Aorta (tissue), 5 donors: ENCODE measurements around the gene THSD4. TPM values are rescaled to one million over a fixed set of nuclear protein-coding genes. Genes with fewer than 3 reads are reported as not detected.
A peak's percentile ranks its signal among the peaks of the same experiment; 100 is the strongest.

ENCODE experiments used
- ATAC-seq: fragments of 200-7000 bp; cut with Tn5 transposase; one replicate; pipeline ENCODE4 v1.9.1; 2022; ENCODE audit warnings: moderate library complexity; ENCODE audit not compliant: low FRiP score
- DNase-seq, 2 donors: peaks; one replicate each; pipeline ENCODE4 v3.0.0-alpha.2; 2020
- H3K27ac ChIP-seq, 2 donors: one replicate each; pipeline ENCODE4 v1.5.1; 2013; ENCODE audit warnings: low read length in 2 of 2, mild to moderate bottlenecking in 2 of 2, moderate library complexity in 2 of 2, control low read depth in 1 of 2, inconsistent platforms in 1 of 2, low read depth in 1 of 2
- H3K27me3 ChIP-seq, 2 donors: one replicate each; pipeline ENCODE4 v1.6.1; 2013; ENCODE audit warnings: control low read depth in 1 of 2, low read length in 1 of 2, mild to moderate bottlenecking in 1 of 2, moderate library complexity in 1 of 2; ENCODE audit not compliant: insufficient read depth in 2 of 2, control insufficient read depth in 1 of 2
- H3K36me3 ChIP-seq, 2 donors: one replicate each; pipeline ENCODE4 v1.6.1; 2013; ENCODE audit warnings: control low read depth in 1 of 2, low read length in 1 of 2, mild to moderate bottlenecking in 1 of 2; ENCODE audit not compliant: insufficient read depth in 2 of 2, control insufficient read depth in 1 of 2
- H3K4me1 ChIP-seq, 2 donors: one replicate each; pipeline ENCODE4 v1.6.1; 2013; ENCODE audit warnings: low read length in 2 of 2, control low read depth in 1 of 2, mild to moderate bottlenecking in 1 of 2, moderate library complexity in 1 of 2; ENCODE audit not compliant: insufficient read depth in 2 of 2, control insufficient read depth in 1 of 2
- H3K4me3 ChIP-seq, 2 donors: one replicate each; pipeline ENCODE4 v1.5.1; 2013; ENCODE audit warnings: low read length in 2 of 2, control low read depth in 1 of 2, mild to moderate bottlenecking in 1 of 2
- H3K9me3 ChIP-seq: one replicate; pipeline ENCODE4 v1.6.1; 2013; ENCODE audit warnings: mild to moderate bottlenecking, low read length; ENCODE audit not compliant: control insufficient read depth
- WGBS, 2 donors: extraction: QIAGEN DNeasy Blood & Tissue Kit; methylation state at CpG; one replicate each; pipeline ENCODE4 v1.1.7; 2013; 5-methylcytosine and 5-hydroxymethylcytosine counted together
- intact Hi-C, 2 donors: fragments of 100-400 bp; cut with DNase I; formaldehyde crosslinking; loops; one replicate each; pipeline versions ENCODE4 v1.14.2 to v1.15.0; 2022
- polyA plus RNA-seq, 2 donors: library from polyadenylated mRNA; stranded (reverse); fragments of 200-250 nt; gene quantifications; one replicate each; pipeline ENCODE4 v1.2.3, GENCODE V29; 2013
- total RNA-seq, 2 donors: library from RNA; stranded (reverse); fragmentation: NEBNext Ultra II Directional; extraction: Animal tissue kit (Norgen Biotek cat#: 25700); gene quantifications; one replicate each; pipeline ENCODE4 v1.2.1, GENCODE V29; 2021
- donor health status: healthy with polysubstance abuse.
- donor health status: Bipolar disorder and iron deficiency.
- donor health status: DM: no; HTN: no; CAD: no.
- donor health status: DM: no; HTN: no; CAD: no.
- donor health status: DM: yes; HTN: yes; CAD: no.

The THSD4 gene
- total and polyA plus RNA-seq, 4 donors = 6.3 to 143 (median 30.3) TPM

DNA sequence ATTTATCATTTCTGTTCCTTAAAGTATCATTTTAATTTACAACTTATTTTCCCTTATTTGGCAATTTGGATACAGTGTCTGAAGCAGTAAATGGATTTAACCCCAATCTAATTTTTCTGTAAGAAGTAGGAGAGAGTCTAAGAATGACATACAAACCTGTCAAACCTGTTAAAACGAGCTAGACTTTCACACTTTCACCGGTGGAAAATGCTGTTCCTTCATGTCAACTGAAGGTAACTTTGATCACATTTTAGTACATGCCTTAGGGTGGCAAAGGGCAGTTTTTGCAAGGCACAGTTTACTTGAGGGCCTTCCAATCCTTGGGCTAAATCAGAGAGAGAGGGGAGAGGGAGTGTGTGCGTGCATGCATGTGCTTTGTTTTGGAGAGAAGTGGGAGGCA, 221.4 kb downstream of the THSD4 start:
- intact Hi-C loops = loop anchor here in 1 of 2 donors (5.0 to 10.0 kb wide), 2 partner anchors 41 to 222 kb away; partner anchors contain the start of gene THSD4
- Histone ChIP-seq H3K36me3 (no peaks in the 10 kb centered on the region), H3K9me3 (no peaks in the 10 kb centered on the region), H3K27ac (peak overlapping the region in 1 of 2 donors; percentile 69), H3K4me3 (no peak overlapping the region), H3K27me3 (no peaks in the 10 kb centered on the region), H3K4me1 (peaks cover 0 to 11% of the 10 kb centered on the region in 2 donors)
- 72 to 77% methylated on average over 3 of the region's 3 CpGs for WGBS, 2 donors
- ATAC-seq (no peak), DNase-seq (no peak)

DNA sequence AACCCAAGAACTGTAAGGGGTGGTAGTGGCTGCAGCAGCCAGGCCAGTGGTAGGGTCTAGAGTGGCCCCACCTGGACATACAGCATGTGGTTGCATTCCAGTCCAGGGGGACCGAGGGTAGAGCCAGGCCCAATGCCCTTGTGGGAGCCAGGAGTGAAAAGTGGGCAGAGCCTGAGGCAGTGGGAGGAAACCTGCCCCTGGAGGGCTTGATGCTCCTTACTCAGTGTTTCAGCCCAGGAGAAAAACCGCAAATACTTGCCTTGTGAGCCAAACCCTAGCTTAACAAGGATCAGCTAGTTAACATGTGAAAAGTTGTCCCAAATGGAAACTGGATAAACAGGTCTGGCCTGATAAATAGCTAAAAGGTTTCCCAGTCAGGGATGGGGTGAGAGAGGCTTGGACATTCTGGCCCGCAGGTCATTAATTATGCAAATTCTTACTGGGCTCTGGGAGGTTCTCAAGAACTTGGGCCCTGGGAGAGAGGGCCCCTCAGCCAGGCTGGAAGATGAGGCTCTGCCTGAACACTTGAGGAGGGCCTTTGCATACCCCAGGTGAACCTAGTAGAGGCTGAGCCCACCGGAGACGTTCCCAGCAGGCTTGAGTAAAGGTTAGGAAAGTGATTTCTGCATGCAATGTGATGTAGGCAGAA, 222.1 kb downstream of the THSD4 start:
- Histone ChIP-seq H3K27ac (peak overlapping the region; percentile 28 to 69), H3K9me3 (no peaks in the 10 kb centered on the region), H3K36me3 (no peaks in the 10 kb centered on the region), H3K4me3 (no peak overlapping the region), H3K4me1 (peaks cover 0 to 9% of the 10 kb centered on the region in 2 donors), H3K27me3 (no peaks in the 10 kb centered on the region)
- WGBS, 2 donors = 69 to 76% methylated on average over 5 of the region's 5 CpGs
- intact Hi-C loops = loop anchor here in 1 of 2 donors (5.0 to 10.0 kb wide), 2 partner anchors 40 to 223 kb away; partner anchors contain the start of gene THSD4
- ATAC-seq = no peak
- DNase-seq = no peak

DNA sequence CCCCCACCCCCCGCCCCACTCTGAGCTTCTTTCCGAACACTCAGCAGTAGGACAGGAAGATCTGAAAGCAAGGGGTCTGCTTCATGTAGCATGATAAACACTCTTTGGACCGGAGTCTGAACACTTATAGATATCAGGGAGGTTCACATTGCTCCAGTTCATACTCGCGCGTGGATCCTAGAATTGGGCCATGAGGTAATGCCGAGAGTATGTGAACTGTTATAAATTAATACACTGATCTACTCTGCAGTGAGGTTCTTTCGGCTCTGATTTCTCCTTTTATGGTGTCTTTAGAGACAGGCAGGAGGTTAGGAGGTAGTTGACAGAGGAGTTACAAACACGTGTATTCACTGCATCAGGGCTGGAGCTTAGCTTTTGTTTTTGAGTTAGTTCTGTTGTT, 223.0 kb downstream of the THSD4 start:
- DNase-seq (no peak), ATAC-seq (peak; percentile 46)
- WGBS, 2 donors = 31 to 37% methylated on average over 9 of the region's 9 CpGs
- H3K27ac ChIP-seq = peak overlapping the region; percentile 84 to 93
- peaks cover 0 to 3% of the 10 kb centered on the region in 2 donors for H3K4me1 ChIP-seq
- no peak overlapping the region for H3K4me3 ChIP-seq
- no peaks in the 10 kb centered on the region for H3K36me3 ChIP-seq
- H3K27me3 ChIP-seq = no peaks in the 10 kb centered on the region
- intact Hi-C loops = loop anchor here in 1 of 2 donors (5.0 to 10.0 kb wide), 2 partner anchors 39 to 223 kb away; partner anchors contain the start of gene THSD4
- H3K9me3 ChIP-seq = no peaks in the 10 kb centered on the region

DNA sequence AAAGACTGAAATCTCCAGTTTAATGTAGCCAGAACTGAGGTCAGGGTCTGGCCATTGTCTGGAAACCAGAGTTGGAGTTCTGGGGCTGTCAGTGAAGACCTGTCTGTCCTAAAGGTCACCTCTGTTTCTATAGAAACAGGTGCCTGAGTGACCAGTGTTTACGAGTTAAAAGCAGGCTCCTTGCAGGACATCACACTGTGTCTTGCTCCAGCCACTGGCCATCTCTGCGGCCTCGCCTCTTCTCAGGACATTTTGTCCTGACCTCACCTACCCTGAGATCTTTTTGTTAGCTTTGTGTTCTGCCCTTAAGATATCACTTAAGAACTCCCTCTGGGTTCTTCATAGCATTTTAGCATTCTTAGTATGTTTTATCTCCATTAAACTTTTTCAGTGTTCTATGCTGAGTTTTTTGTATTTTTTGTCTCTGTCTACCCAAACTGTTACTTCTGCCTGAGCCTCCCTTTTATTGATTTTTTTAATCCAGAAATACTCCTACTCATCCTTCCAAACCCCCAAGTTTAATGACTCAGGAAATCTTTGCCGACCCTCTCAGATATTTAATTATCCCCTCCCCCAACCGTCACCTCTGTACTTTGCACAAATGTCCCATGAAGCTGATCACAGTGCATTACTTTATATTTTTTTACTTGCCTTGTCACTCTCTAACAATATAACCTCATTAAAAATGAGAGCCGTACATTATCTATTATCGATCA, 223.7 kb downstream of the THSD4 start:
- H3K27me3 ChIP-seq = no peaks in the 10 kb centered on the region
- H3K27ac ChIP-seq = peak overlapping the region; percentile 84 to 93
- intact Hi-C loops = loop anchor here in 1 of 2 donors (5.0 to 10.0 kb wide), 2 partner anchors 38 to 224 kb away; partner anchors contain the start of gene THSD4
- no peaks in the 10 kb centered on the region for H3K4me1 ChIP-seq
- no peak overlapping the region for H3K4me3 ChIP-seq
- H3K9me3 ChIP-seq = no peaks in the 10 kb centered on the region
- H3K36me3 ChIP-seq = no peaks in the 10 kb centered on the region
- DNase-seq (no peak), ATAC-seq (no peak)
- 88 to 90% methylated on average over 7 of the region's 7 CpGs for WGBS, 2 donors

DNA sequence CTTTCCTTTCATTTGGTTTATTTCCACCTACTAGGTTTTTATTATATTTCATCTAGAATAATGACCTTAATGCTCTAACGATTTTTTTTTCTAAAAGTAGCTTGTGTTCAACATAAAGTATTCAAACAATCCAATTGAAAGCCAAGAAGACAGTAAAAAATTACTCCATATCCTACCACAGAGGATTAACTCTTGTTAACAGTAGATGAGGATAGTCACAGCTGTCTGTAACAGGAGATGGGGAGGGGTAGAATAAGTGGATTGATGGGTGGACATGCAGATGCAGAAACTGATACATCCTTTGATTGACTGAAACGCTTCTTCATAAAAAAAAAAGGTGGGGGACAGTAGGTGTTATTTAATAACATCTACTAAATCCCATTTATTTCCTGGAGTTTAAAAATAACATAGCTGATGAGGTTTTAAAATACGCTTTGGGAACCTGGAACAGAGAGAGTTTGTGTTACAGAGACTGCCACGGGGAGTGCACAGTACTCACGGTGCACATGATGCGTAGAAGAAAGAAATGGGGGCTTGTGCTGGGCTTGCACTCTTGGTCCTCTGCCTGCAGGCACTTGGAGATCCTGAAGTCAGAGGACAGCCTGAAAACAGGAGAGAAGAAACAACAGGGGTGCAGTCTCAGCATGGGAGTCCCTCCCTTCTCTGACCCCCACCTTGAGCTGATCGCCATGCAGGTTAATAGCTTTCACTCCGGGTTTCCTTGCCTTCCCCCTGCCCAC, 226.7 kb downstream of the THSD4 start:
- no peaks in the 10 kb centered on the region for H3K9me3 ChIP-seq
- 39% methylated on average over 8 of the region's 8 CpGs for WGBS, 2 donors
- H3K4me1 ChIP-seq = no peaks in the 10 kb centered on the region
- no peaks in the 10 kb centered on the region for H3K27me3 ChIP-seq
- intact Hi-C loops = no loop called here
- no peak overlapping the region for H3K4me3 ChIP-seq
- no peaks in the 10 kb centered on the region for H3K36me3 ChIP-seq
- H3K27ac ChIP-seq = no peak overlapping the region
- DNase-seq (no peak), ATAC-seq (no peak)

DNA sequence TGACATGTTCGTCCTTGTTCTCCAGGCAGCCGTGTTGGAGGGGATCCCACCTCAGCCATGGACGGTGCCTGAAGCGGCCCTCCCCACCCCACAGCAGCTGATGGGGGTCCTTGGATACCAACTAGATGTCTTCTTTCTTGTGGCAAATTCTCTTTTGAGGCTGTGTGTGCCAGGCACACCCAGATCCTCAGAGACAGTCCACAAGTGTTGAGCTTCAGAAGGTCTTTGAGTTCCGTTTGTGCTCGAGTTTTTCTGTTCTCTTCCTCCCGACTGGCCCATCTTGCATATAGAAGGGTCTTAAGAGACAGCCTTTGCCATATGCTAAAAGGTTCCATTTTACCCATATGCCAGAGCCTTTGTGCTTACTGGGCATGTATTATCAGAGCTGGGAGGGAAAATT, 227.4 kb downstream of the THSD4 start:
- WGBS, 2 donors = 64 to 65% methylated on average over 7 of the region's 7 CpGs
- DNase-seq = no peak

DNA sequence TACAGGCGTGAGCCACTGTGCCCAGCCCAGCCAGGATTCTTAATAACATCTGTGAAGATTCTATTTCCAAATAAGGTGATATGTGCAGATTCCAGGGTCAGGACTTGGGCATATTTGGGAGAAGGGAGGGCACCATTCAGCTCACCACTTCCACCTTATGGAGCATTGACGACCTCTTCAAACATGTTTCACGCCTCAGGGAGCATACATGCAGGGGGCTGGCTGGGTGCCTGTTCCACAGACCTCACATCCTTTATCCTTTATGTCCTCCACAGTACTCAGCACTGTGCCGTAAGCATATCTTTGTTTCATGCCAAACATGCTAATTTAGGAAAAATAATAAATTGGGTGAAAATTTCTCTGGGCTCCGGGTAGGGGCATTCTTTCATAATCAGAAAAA, 229.0 kb downstream of the THSD4 start:
- H3K36me3 ChIP-seq = no peaks in the 10 kb centered on the region
- no peak overlapping the region for H3K27ac ChIP-seq
- ATAC-seq (no peak), DNase-seq (no peak)
- no peaks in the 10 kb centered on the region for H3K9me3 ChIP-seq
- no peak overlapping the region for H3K4me3 ChIP-seq
- no peaks in the 10 kb centered on the region for H3K27me3 ChIP-seq
- 71 to 76% methylated on average over 5 of the region's 5 CpGs for WGBS, 2 donors
- intact Hi-C loops = no loop called here
- H3K4me1 ChIP-seq = no peaks in the 10 kb centered on the region

More for the DNA sequence above, 227.4 kb downstream of the THSD4 start:
- H3K4me1 ChIP-seq = no peaks in the 10 kb centered on the region
- no peaks in the 10 kb centered on the region for H3K9me3 ChIP-seq
- no peaks in the 10 kb centered on the region for H3K27me3 ChIP-seq
- H3K36me3 ChIP-seq = no peaks in the 10 kb centered on the region
- ATAC-seq = no peak
- no peak overlapping the region for H3K4me3 ChIP-seq
- intact Hi-C loops = no loop called here
- H3K27ac ChIP-seq = no peak overlapping the region

DNA sequence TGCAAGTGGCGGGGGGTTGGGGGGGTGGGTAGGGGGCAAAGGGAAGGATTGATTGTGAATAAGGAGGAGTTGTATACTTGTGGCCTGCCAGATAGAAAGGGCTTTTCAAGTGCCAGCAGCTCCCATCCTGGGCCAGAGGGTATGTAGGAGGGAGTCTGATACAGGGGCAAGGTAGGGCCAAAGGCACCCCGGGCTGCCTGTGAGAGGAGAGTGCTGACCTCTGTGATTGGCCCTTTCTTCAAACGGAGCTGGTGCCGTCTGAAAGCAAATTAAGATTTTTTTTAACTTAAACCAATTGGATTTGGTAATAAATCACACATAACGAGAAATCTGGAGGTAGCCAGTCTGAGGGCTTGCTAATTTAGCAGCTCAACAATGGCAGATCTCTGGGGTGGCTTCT, 229.9 kb downstream of the THSD4 start:
- Histone ChIP-seq H3K27me3 (no peaks in the 10 kb centered on the region), H3K9me3 (no peaks in the 10 kb centered on the region), H3K27ac (no peak overlapping the region), H3K36me3 (no peaks in the 10 kb centered on the region), H3K4me1 (peaks cover 0 to 3% of the 10 kb centered on the region in 2 donors), H3K4me3 (no peak overlapping the region)
- intact Hi-C loops = no loop called here
- DNase-seq (no peak), ATAC-seq (no peak)
- 92% methylated on average over 5 of the region's 5 CpGs for WGBS, 2 donors
